Inflammatory macrophage treated with lipopolysaccharide for 4 hours (primary cell): ENCODE measurements around the gene ATP1A2.

ENCODE experiments used
- DNase-seq: peaks from one replicate; pipeline ENCODE4 v3.0.0-alpha.2; 2020

The ATP1A2 gene

GRCh38 chr1:160085686-160086455 lies 29.7 kb upstream of the ATP1A2 start:
- DNase-seq: peak; percentile 78

- DNase-seq: no peak
Observed at GRCh38 chr1:160086456-160086892, 29.1 kb upstream of the ATP1A2 start.

GRCh38 chr1:160087118-160087662 lies 28.4 kb upstream of the ATP1A2 start:
- no peak for DNase-seq

GRCh38 chr1:160089883-160090282 lies 25.7 kb upstream of the ATP1A2 start:
- no peak for DNase-seq

- DNase-seq: no peak
Observed at GRCh38 chr1:160090760-160091159, 24.8 kb upstream of the ATP1A2 start.

GRCh38 chr1:160091666-160092223 lies 23.8 kb upstream of the ATP1A2 start:
- DNase-seq: no peak

GRCh38 chr1:160092366-160093068 lies 23.0 kb upstream of the ATP1A2 start:
- no peak for DNase-seq

- DNase-seq: no peak
Observed at GRCh38 chr1:160093069-160093395, 22.5 kb upstream of the ATP1A2 start.

- no peak for DNase-seq
Observed at GRCh38 chr1:160093624-160094290, 21.8 kb upstream of the ATP1A2 start.

- no peak for DNase-seq
Observed at GRCh38 chr1:160094291-160094625, 21.3 kb upstream of the ATP1A2 start.

GRCh38 chr1:160094806-160095205 lies 20.8 kb upstream of the ATP1A2 start:
- no peak for DNase-seq

- DNase-seq: no peak
Observed at GRCh38 chr1:160095382-160096105, 20.0 kb upstream of the ATP1A2 start.

GRCh38 chr1:160096274-160097116 lies 19.1 kb upstream of the ATP1A2 start:
- DNase-seq: peak; percentile 72

- DNase-seq: peak; percentile 49
Observed at GRCh38 chr1:160097151-160097910, 18.2 kb upstream of the ATP1A2 start.

- DNase-seq: peak; percentile 75
Observed at GRCh38 chr1:160097911-160098851, 17.4 kb upstream of the ATP1A2 start, which contains the start of gene IGSF8. Gene IGSF8, minus strand, starts transcription at chr1:160098619. Its CDS starts 147 bp downstream, at chr1:160098472.

GRCh38 chr1:160098852-160099561 lies 16.6 kb upstream of the ATP1A2 start:
- DNase-seq: peak; percentile 95

GRCh38 chr1:160099716-160100375 lies 15.7 kb upstream of the ATP1A2 start:
- DNase-seq: no peak

GRCh38 chr1:160101037-160101716 lies 14.4 kb upstream of the ATP1A2 start:
- DNase-seq: peak; percentile 81
